ENCODE results near the gene PIP4P1.

Gene PIP4P1

DNA sequence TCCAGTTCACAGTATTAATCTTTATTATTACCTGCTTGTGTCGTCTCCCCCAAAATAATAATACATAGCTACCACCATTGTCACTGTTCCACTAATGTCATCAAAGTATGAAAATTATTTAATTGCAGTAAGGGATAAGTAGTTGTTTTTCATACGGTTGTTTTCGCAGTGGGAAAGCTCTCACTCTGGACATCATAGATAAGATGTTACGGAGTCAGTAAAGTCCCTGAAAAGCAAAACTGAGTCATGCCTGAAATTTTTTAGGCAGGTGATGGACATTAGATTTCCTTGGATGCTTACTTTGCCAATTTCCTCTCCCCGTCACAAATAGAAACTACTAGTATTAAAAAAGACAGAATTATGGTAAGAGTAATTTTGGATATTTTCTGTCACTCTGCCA is 21.1 kb upstream of the PIP4P1 start:
- Histone ChIP-seq H3K4me1 (ENCODE audit: control insufficient read depth, insufficient read depth, low read length) (no peaks in the 10 kb centered on the region), H3K36me3 (ENCODE audit: control insufficient read depth in 2 of 2, insufficient read depth in 1 of 2, low read length in 2 of 2) (peaks cover 2 to 13% of the 10 kb centered on the region in 2 experiments), H3K4me3 (ENCODE audit: low read depth, low read length) (no peak overlapping the region), H3K9me3 (ENCODE audit: control insufficient read depth, insufficient read depth, low read depth, low read length) (no peaks in the 10 kb centered on the region), H3K27ac (ENCODE audit: extremely low read depth, low read depth, low read length) (no peak overlapping the region)
- no peak for TF ChIP-seq GLI4 (tag by site-specific recombination; IDR thresholded peaks at IDR 0.05)
- TF ChIP-seq GLIS1 (tag by site-specific recombination; IDR thresholded peaks at IDR 0.05): no peak
- TF ChIP-seq, protein P1, sequence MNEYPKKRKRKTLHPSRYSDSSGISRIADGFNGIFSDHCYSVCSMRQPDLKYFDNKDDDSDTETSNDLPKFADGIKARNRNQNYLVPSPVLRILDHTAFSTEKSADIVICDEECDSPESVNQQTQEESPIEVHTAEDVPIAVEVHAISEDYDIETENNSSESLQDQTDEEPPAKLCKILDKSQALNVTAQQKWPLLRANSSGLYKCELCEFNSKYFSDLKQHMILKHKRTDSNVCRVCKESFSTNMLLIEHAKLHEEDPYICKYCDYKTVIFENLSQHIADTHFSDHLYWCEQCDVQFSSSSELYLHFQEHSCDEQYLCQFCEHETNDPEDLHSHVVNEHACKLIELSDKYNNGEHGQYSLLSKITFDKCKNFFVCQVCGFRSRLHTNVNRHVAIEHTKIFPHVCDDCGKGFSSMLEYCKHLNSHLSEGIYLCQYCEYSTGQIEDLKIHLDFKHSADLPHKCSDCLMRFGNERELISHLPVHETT (tag by site-specific recombination; IDR thresholded peaks at IDR 0.05): no peak
- TF ChIP-seq, protein P2, sequence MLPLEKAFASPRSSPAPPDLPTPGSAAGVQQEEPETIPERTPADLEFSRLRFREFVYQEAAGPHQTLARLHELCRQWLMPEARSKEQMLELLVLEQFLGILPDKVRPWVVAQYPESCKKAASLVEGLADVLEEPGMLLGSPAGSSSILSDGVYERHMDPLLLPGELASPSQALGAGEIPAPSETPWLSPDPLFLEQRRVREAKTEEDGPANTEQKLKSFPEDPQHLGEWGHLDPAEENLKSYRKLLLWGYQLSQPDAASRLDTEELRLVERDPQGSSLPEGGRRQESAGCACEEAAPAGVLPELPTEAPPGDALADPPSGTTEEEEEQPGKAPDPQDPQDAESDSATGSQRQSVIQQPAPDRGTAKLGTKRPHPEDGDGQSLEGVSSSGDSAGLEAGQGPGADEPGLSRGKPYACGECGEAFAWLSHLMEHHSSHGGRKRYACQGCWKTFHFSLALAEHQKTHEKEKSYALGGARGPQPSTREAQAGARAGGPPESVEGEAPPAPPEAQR (tag by site-specific recombination; IDR thresholded peaks at IDR 0.05): no peak
- CTCF ChIA-PET: interaction anchor here (0.5 kb wide), 1 partner anchor 48 kb away, joined by 3 read pairs; no protein-coding TSS in a partner anchor
- POLR2A ChIA-PET: interaction anchor here (1.0 kb wide), 1 partner anchor 13 kb away, joined by 3 read pairs; no protein-coding TSS in a partner anchor

DNA sequence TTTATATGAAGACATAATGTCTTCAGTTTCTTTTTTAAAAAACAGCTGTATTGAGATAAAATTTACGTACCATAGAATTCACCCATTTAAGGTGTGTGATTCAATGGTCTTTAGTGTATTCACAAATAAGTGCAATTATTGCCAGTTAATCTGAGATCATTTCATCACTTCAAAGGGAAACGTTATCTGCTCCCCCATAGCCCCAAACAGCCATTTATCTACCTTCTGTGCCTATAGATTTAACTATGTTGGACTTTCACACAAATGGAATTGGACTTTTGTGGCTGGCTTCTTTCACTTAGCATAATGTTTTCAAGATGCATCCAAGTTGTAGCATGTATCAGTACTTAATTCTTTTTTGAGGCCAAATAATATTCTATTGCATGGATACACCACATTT is 17.7 kb upstream of the PIP4P1 start:
- POLR2A ChIA-PET: interaction anchor here (1.1 to 2.4 kb wide), 3 partner anchors 9 to 66 kb away, joined by 5 to 7 read pairs (median 7); partner anchors contain the start of genes PIP4P1, PNP and TEP1
- no peak overlapping the region for H3K4me3 ChIP-seq (ENCODE audit: low read depth, low read length)
- no peak for TF ChIP-seq ZNF843 (tag by site-specific recombination; IDR thresholded peaks at IDR 0.05)
- no peak for TF ChIP-seq ZNF426 (tag by site-specific recombination; IDR thresholded peaks at IDR 0.05)
- TF ChIP-seq YY2 (tag by site-specific recombination; IDR thresholded peaks at IDR 0.05): no peak
- TF ChIP-seq ZNF169 (tag by site-specific recombination; IDR thresholded peaks at IDR 0.05): no peak
- no peaks in the 10 kb centered on the region for H3K9me3 ChIP-seq (ENCODE audit: control insufficient read depth, insufficient read depth, low read depth, low read length)
- 0 out of 2 replicates have a peak, but pooled peaks cover 2% of the 10 kb centered on the region for H3K4me1 ChIP-seq (ENCODE audit: control insufficient read depth, insufficient read depth, low read length)
- no peak overlapping the region for H3K27ac ChIP-seq (ENCODE audit: extremely low read depth, low read depth, low read length)
- CTCF ChIA-PET: interaction anchor here (0.7 to 0.8 kb wide), 2 partner anchors 39 to 52 kb away, joined by 3 read pairs; no protein-coding TSS in a partner anchor
- peaks cover 29 to 48% of the 10 kb centered on the region in 2 experiments for H3K36me3 ChIP-seq (ENCODE audit: control insufficient read depth in 2 of 2, insufficient read depth in 1 of 2, low read length in 2 of 2)

DNA sequence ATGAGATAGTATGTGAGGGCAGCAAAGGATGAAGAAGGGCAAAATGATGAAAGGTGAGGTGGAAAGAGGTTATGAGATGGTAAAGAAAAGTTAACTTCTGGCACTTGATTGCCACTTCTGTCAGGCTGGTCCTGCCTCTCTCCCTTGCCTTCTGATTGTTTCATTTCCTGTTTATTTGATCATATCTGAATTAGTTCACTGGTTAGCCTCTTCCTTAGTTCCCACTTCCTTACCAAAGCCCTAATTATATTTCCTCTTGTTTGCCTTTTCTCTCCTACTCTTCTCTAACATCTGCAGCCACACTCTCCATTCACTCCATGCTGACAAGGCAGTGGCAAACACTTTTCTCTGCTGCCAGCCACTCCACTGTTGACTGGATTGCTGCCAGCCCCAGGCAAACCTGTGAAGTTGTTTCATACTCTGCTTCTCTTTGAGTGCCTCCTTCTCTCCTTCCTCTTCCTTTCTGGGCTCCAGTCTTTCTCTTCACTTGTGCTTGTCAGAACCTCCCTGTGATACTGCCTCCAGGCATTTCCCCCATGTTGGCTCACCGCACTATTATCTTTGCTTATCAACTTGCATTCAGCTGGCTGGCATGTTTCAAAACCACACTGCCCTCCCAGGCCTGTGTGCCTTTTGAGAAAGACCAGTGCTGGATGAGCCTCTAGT is 16.1 kb upstream of the PIP4P1 start:
- Histone ChIP-seq H3K36me3 (ENCODE audit: control insufficient read depth in 2 of 2, insufficient read depth in 1 of 2, low read length in 2 of 2) (peaks cover 44 to 63% of the 10 kb centered on the region in 2 experiments), H3K4me3 (ENCODE audit: low read depth, low read length) (no peak overlapping the region), H3K27ac (ENCODE audit: extremely low read depth, low read depth, low read length) (no peak overlapping the region; the same call in 1 of the 2 replicates), H3K9me3 (ENCODE audit: control insufficient read depth, insufficient read depth, low read depth, low read length) (no peaks in the 10 kb centered on the region), H3K4me1 (ENCODE audit: control insufficient read depth, insufficient read depth, low read length) (peaks cover 2% of the 10 kb centered on the region; the same call in 1 of the 2 replicates)
- CTCF ChIA-PET: interaction anchor here (1.1 kb wide), 1 partner anchor 54 kb away, joined by 4 read pairs; no protein-coding TSS in a partner anchor
- POLR2A ChIA-PET: interaction anchor here (0.8 to 1.9 kb wide), 2 partner anchors 15 to 16 kb away, joined by 3 to 7 read pairs; partner anchors contain the start of gene PIP4P1
- TF ChIP-seq, protein P3, sequence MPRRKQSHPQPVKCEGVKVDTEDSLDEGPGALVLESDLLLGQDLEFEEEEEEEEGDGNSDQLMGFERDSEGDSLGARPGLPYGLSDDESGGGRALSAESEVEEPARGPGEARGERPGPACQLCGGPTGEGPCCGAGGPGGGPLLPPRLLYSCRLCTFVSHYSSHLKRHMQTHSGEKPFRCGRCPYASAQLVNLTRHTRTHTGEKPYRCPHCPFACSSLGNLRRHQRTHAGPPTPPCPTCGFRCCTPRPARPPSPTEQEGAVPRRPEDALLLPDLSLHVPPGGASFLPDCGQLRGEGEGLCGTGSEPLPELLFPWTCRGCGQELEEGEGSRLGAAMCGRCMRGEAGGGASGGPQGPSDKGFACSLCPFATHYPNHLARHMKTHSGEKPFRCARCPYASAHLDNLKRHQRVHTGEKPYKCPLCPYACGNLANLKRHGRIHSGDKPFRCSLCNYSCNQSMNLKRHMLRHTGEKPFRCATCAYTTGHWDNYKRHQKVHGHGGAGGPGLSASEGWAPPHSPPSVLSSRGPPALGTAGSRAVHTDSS (tag by site-specific recombination; IDR thresholded peaks at IDR 0.05): peak; percentile 55
- TF ChIP-seq ZNF2 (tag by site-specific recombination; IDR thresholded peaks at IDR 0.05) (no peak), ZNF830 (tag by site-specific recombination; IDR thresholded peaks at IDR 0.05; ENCODE audit: low read depth) (no peak), FEZF1 (tag by site-specific recombination; IDR thresholded peaks at IDR 0.05) (peak; percentile 78), ZNF521 (tag by site-specific recombination; IDR thresholded peaks at IDR 0.05) (no peak), ZBTB17 (tag by site-specific recombination; IDR thresholded peaks at IDR 0.05) (peak; percentile 35; the same call in 1 of the 2 replicates), ZSCAN16 (tag by site-specific recombination; IDR thresholded peaks at IDR 0.05) (no peak), IKZF3 (tag by site-specific recombination; IDR thresholded peaks at IDR 0.05) (no peak)
- TF ChIP-seq, protein P4, sequence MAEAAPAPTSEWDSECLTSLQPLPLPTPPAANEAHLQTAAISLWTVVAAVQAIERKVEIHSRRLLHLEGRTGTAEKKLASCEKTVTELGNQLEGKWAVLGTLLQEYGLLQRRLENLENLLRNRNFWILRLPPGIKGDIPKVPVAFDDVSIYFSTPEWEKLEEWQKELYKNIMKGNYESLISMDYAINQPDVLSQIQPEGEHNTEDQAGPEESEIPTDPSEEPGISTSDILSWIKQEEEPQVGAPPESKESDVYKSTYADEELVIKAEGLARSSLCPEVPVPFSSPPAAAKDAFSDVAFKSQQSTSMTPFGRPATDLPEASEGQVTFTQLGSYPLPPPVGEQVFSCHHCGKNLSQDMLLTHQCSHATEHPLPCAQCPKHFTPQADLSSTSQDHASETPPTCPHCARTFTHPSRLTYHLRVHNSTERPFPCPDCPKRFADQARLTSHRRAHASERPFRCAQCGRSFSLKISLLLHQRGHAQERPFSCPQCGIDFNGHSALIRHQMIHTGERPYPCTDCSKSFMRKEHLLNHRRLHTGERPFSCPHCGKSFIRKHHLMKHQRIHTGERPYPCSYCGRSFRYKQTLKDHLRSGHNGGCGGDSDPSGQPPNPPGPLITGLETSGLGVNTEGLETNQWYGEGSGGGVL (tag by site-specific recombination; IDR thresholded peaks at IDR 0.05): peak; percentile 10; the same call in 1 of the 2 replicates
- TF ChIP-seq, protein P5, sequence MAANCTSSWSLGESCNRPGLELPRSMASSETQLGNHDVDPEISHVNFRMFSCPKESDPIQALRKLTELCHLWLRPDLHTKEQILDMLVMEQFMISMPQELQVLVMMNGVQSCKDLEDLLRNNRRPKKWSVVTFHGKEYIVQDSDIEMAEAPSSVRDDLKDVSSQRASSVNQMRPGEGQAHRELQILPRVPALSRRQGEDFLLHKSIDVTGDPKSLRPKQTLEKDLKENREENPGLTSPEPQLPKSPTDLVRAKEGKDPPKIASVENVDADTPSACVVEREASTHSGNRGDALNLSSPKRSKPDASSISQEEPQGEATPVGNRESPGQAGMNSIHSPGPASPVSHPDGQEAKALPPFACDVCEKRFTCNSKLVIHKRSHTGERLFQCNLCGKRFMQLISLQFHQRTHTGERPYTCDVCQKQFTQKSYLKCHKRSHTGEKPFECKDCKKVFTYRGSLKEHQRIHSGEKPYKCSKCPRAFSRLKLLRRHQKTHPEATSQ (tag by site-specific recombination; IDR thresholded peaks at IDR 0.05): no peak
- TF ChIP-seq, protein P6, sequence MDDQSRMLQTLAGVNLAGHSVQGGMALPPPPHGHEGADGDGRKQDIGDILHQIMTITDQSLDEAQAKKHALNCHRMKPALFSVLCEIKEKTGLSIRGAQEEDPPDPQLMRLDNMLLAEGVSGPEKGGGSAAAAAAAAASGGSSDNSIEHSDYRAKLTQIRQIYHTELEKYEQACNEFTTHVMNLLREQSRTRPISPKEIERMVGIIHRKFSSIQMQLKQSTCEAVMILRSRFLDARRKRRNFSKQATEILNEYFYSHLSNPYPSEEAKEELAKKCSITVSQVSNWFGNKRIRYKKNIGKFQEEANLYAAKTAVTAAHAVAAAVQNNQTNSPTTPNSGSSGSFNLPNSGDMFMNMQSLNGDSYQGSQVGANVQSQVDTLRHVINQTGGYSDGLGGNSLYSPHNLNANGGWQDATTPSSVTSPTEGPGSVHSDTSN (CRISPR knock-in tag; IDR thresholded peaks at IDR 0.05): no peak
